HepG2 (cell line): ENCODE results near the gene CDC42SE2. TPM values are rescaled to one million over a fixed set of nuclear protein-coding genes. Genes with fewer than 3 reads are reported as not detected.

Experiments used
- ATAC-seq: fragments of 200-7000 bp; cut with Tn5 transposase; 3 replicates; pipeline ENCODE4 v1.9.1; 2020; ENCODE audit warnings: mild to moderate bottlenecking, moderate library complexity
- BruUV-seq: library from RNA; stranded (reverse); fragments of 400-500 nt; replicated peaks from 2 replicates; lab custom pipeline; 2021; lab: Mats Ljungman, UMichigan
- CTCF ChIA-PET: fragments of 300-600 bp; formaldehyde crosslinking; extraction: SDS; loops from one replicate; lab custom pipeline; 2021; ENCODE audit warnings: low total read pairs, inconsistent platforms, low intra/inter-chr PET ratio; lab: Yijun Ruan, JAX
- POLR2A ChIA-PET: fragments of 350-600 bp; sonication (Branson Sonifier 250); formaldehyde crosslinking; loops from one replicate; lab custom pipeline; 2020; ENCODE audit warnings: antibody characterized with exemption, inconsistent platforms; lab: Yijun Ruan, JAX
- DNase-seq: peaks from one replicate; pipeline ENCODE4 v3.0.0-alpha.2; 2015; ENCODE audit warnings: low spot score
- FAIRE-seq: peaks from 3 replicates; lab custom pipeline; 2011; peaks lifted over from hg19 to GRCh38; lab: Jason Lieb, UNC
- H2AFZ ChIP-seq: one replicate; pipeline ENCODE4 v1.6.1; 2011; ENCODE audit warnings: low read length, inconsistent platforms
- H3K27ac ChIP-seq: fragments of 300-600 bp; 3 replicates; pipeline ENCODE4 v1.8.0; 2011; ENCODE audit warnings: mixed run types, mild to moderate bottlenecking, mixed read lengths, low read length, inconsistent platforms; ENCODE audit not compliant: insufficient read depth; ENCODE audit errors: extremely low read length
- H3K27me3 ChIP-seq, 2 experiments: fragments of 200-600 bp in 1 of 2; 2 replicates in 1 of 2; 3 replicates in 1 of 2; pipeline versions ENCODE4 v1.6.0 to v1.8.0; 2011; ENCODE audit warnings: low read length in 2 of 2, mild to moderate bottlenecking in 2 of 2, moderate library complexity in 2 of 2, inconsistent platforms in 1 of 2; ENCODE audit not compliant: insufficient read depth in 2 of 2, control insufficient read depth in 1 of 2
- H3K36me3 ChIP-seq, 2 experiments: fragments of 200-600 bp in 1 of 2; replicated peaks in 1 of 2; 2 replicates in 1 of 2; 3 replicates in 1 of 2; pipeline versions ENCODE4 v1.5.1 to v1.8.0; 2011; ENCODE audit warnings: low read length in 2 of 2, inconsistent platforms in 1 of 2; ENCODE audit not compliant: insufficient read depth in 2 of 2, control insufficient read depth in 1 of 2
- H3K4me1 ChIP-seq: 2 replicates; pipeline ENCODE4 v1.5.1; 2012; ENCODE audit warnings: low read length, inconsistent platforms; ENCODE audit not compliant: insufficient read depth
- H3K4me2 ChIP-seq: 2 replicates; pipeline ENCODE4 v1.6.0; 2011; ENCODE audit warnings: low read depth, low read length, inconsistent platforms
- H3K4me3 ChIP-seq, 3 experiments: fragments of 200-600 bp in 1 of 3; sonication (generic), shearing (Covaris generic) in 1 of 3; replicated peaks in 1 of 3; 2 replicates each; pipeline ENCODE4 v1.5.1; 2011 to 2016; ENCODE audit warnings: low read length in 3 of 3, inconsistent platforms in 2 of 3, low read depth in 2 of 3, mild to moderate bottlenecking in 2 of 3, control low read depth in 1 of 3, mixed read lengths in 1 of 3; ENCODE audit not compliant: insufficient read depth in 1 of 3
- H3K79me2 ChIP-seq: one replicate; pipeline ENCODE4 v1.6.1; 2011; ENCODE audit warnings: low read length, inconsistent platforms; ENCODE audit not compliant: insufficient read depth
- H3K9ac ChIP-seq: 2 replicates; pipeline ENCODE4 v1.6.0; 2011; ENCODE audit warnings: mild to moderate bottlenecking, low read depth, low read length, inconsistent platforms; ENCODE audit not compliant: insufficient read depth
- H3K9me3 ChIP-seq: 2 replicates; pipeline ENCODE4 v1.5.1; 2012; ENCODE audit warnings: mild to moderate bottlenecking, low read length
- H4K20me1 ChIP-seq: 2 replicates; pipeline ENCODE4 v1.6.0; 2011; ENCODE audit warnings: inconsistent platforms, mild to moderate bottlenecking, low read length, moderate library complexity; ENCODE audit not compliant: insufficient read depth
- FOXO1 ChIP-seq: sonication (generic); formaldehyde crosslinking; IDR thresholded peaks from 2 replicates; pipeline ENCODE4 v1.4.0; 2020; ENCODE audit warnings: missing genetic modification reagents
- HMGA1 ChIP-seq: sonication (generic); formaldehyde crosslinking; conservative IDR thresholded peaks from 2 replicates; pipeline ENCODE4 v1.4.0; 2020; ENCODE audit warnings: missing genetic modification reagents
- IKZF1 ChIP-seq: fragments of 450-650 bp; IDR thresholded peaks from 2 replicates; pipeline ENCODE4 v1.7.1; 2016
- MLXIP ChIP-seq: sonication (generic); formaldehyde crosslinking; IDR thresholded peaks from 2 replicates; pipeline ENCODE4 v1.9.0; 2021; ENCODE audit warnings: missing genetic modification reagents, borderline replicate concordance
- MZF1 ChIP-seq: sonication (generic); formaldehyde crosslinking; IDR thresholded peaks from 2 replicates; pipeline ENCODE4 v1.8.1; 2023; ENCODE audit warnings: mild to moderate bottlenecking, missing genetic modification reagents, borderline replicate concordance
- RXRA ChIP-seq: sonication (generic); formaldehyde crosslinking; IDR thresholded peaks from 2 replicates; pipeline ENCODE4 v1.5.1; 2020; ENCODE audit warnings: missing genetic modification reagents
- SCMH1 ChIP-seq: sonication (generic); formaldehyde crosslinking; IDR thresholded peaks from 2 replicates; pipeline ENCODE4 v1.9.0; 2021; ENCODE audit warnings: missing genetic modification reagents, mild to moderate bottlenecking, borderline replicate concordance
- U2AF2 ChIP-seq: fragments of 200-400 bp; formaldehyde crosslinking; IDR thresholded peaks from 2 replicates; pipeline ENCODE4 v1.6.1; 2017; ENCODE audit warnings: low read depth, mild to moderate bottlenecking, low read length
- ZBTB21 ChIP-seq: sonication (generic); formaldehyde crosslinking; IDR thresholded peaks from 2 replicates; pipeline ENCODE4 v1.4.0; 2020; ENCODE audit warnings: missing genetic modification reagents
- ZFP36L2 ChIP-seq: sonication (generic); formaldehyde crosslinking; IDR thresholded peaks from 2 replicates; pipeline ENCODE4 v1.4.0; 2020; ENCODE audit warnings: missing genetic modification reagents
- ZNF160 ChIP-seq: sonication (generic); formaldehyde crosslinking; IDR thresholded peaks from 2 replicates; pipeline ENCODE4 v1.8.0; 2022; ENCODE audit warnings: mild to moderate bottlenecking, inconsistent platforms, missing genetic modification reagents
- ZNF296 ChIP-seq: sonication (generic); formaldehyde crosslinking; conservative IDR thresholded peaks from 2 replicates; pipeline ENCODE4 v1.5.0; 2020; ENCODE audit warnings: mild to moderate bottlenecking, missing genetic modification reagents
- ZNF513 ChIP-seq: sonication (generic); formaldehyde crosslinking; conservative IDR thresholded peaks from 2 replicates; pipeline ENCODE4 v1.5.0; 2020; ENCODE audit warnings: missing genetic modification reagents
- ZNF546 ChIP-seq: sonication (generic); formaldehyde crosslinking; conservative IDR thresholded peaks from 2 replicates; pipeline ENCODE4 v1.8.1; 2023; ENCODE audit warnings: mild to moderate bottlenecking, missing genetic modification reagents
- ZNF557 ChIP-seq: sonication (generic); formaldehyde crosslinking; IDR thresholded peaks from 2 replicates; pipeline ENCODE4 v1.4.0; 2020; ENCODE audit warnings: missing genetic modification reagents
- ZNF776 ChIP-seq: sonication (generic); formaldehyde crosslinking; IDR thresholded peaks from 2 replicates; pipeline ENCODE4 v1.4.0; 2020; ENCODE audit warnings: mild to moderate bottlenecking, missing genetic modification reagents
- ZSCAN31 ChIP-seq: sonication (generic); formaldehyde crosslinking; IDR thresholded peaks from 2 replicates; pipeline ENCODE4 v1.5.0; 2020; ENCODE audit warnings: low read depth, mild to moderate bottlenecking, missing genetic modification reagents
- WGBS: methylation state at CpG from one replicate; pipeline ENCODE4 v1.1.6; 2017; ENCODE audit warnings: low lambda C conversion rate; 5-methylcytosine and 5-hydroxymethylcytosine counted together
- in situ Hi-C: cut with HindIII; loops from 2 replicates; pipeline ENCODE4 v1.10.0; 2017; ENCODE audit warnings: low pct_unique_long_range_greater_than_20kb; ENCODE audit not compliant: extremely low pct_ligation_motif_present
- intact Hi-C: fragments of 100-400 bp; cut with micrococcal nuclease; formaldehyde crosslinking; loops from one replicate; pipeline ENCODE4 v1.10.0; 2022; ENCODE audit not compliant: unreplicated experiment
- polyA plus RNA-seq, 8 experiments: library from polyadenylated mRNA; depleted of rRNA in 3 of 8; stranded (reverse) in 7 of 8; unstranded in 1 of 8; fragments of >200 nt; fragmentation: Illumina TruSeq in 4 of 8; extraction: Trizol in 4 of 8; gene quantifications; 2 replicates each; pipeline versions ENCODE4 v1.2.1 to v1.2.3, GENCODE V29; 2011 to 2016; ENCODE audit warnings: low read depth in 4 of 8, missing spikeins in 1 of 8, mixed read lengths in 1 of 8; ENCODE audit not compliant: insufficient read depth in 1 of 8
- total RNA-seq, 5 experiments: library from RNA; depleted of rRNA; stranded (reverse); fragments of >200 nt; fragmentation: Illumina TruSeq; extraction: Trizol; gene quantifications; 2 replicates each; pipeline ENCODE4 v1.2.3, GENCODE V29; 2016; ENCODE audit warnings: low read depth in 1 of 5
- TF ChIP-seq, protein P1 (sequence below), 2 experiments: sonication (generic) in 1 of 2; formaldehyde crosslinking in 1 of 2; IDR thresholded peaks; 2 replicates each; pipeline versions ENCODE4 v1.4.0 to v1.6.1; 2018 to 2020; ENCODE audit warnings: missing genetic modification reagents in 2 of 2, borderline replicate concordance in 1 of 2, low read depth in 1 of 2, mild to moderate bottlenecking in 1 of 2, missing biosample characterization in 1 of 2
- TF ChIP-seq, protein P2 (sequence below): IDR thresholded peaks from 2 replicates; pipeline ENCODE4 v1.6.1; 2016; ENCODE audit warnings: missing compliant biosample characterization, missing genetic modification reagents, borderline replicate concordance

Gene CDC42SE2
- total and polyA plus RNA-seq, 2 of the 13 experiments (the other 11 are each of a cell fraction or from before 2014, with no cell fraction given) = 19.6 to 25.0 TPM

GRCh38 chr5:131254741-131255140, 9.1 kb upstream of the CDC42SE2 start:
- in situ Hi-C loops (no loop called here), intact Hi-C loops (no loop called here)
- ChIA-PET CTCF (no interaction called here), POLR2A (no interaction called here)
- no peak for TF ChIP-seq RXRA
- no peak for TF ChIP-seq ZNF776 (CRISPR knock-in tag)
- no peak for TF ChIP-seq ZNF513 (CRISPR knock-in tag)
- TF ChIP-seq HMGA1 (CRISPR knock-in tag) = no peak
- TF ChIP-seq, protein P1, sequence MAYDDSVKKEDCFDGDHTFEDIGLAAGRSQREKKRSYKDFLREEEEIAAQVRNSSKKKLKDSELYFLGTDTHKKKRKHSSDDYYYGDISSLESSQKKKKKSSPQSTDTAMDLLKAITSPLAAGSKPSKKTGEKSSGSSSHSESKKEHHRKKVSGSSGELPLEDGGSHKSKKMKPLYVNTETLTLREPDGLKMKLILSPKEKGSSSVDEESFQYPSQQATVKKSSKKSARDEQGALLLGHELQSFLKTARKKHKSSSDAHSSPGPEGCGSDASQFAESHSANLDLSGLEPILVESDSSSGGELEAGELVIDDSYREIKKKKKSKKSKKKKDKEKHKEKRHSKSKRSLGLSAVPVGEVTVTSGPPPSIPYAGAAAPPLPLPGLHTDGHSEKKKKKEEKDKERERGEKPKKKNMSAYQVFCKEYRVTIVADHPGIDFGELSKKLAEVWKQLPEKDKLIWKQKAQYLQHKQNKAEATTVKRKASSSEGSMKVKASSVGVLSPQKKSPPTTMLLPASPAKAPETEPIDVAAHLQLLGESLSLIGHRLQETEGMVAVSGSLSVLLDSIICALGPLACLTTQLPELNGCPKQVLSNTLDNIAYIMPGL (CRISPR knock-in tag; IDR thresholded peaks at IDR 0.05; ENCODE audit: borderline replicate concordance in 1 of 2, low read depth in 1 of 2) = no peak
- TF ChIP-seq ZNF296 (CRISPR knock-in tag) = no peak
- TF ChIP-seq ZNF557 (CRISPR knock-in tag) = no peak
- no peak for TF ChIP-seq U2AF2
- no peak for TF ChIP-seq FOXO1
- no peak for TF ChIP-seq ZFP36L2
- TF ChIP-seq SCMH1 (CRISPR knock-in tag) = no peak
- no peak for TF ChIP-seq ZNF160
- no peak for TF ChIP-seq ZNF546 (CRISPR knock-in tag)
- no peak for TF ChIP-seq MLXIP
- no peak for TF ChIP-seq IKZF1
- TF ChIP-seq ZBTB21 = no peak
- TF ChIP-seq MZF1 = no peak
- TF ChIP-seq, protein P2, sequence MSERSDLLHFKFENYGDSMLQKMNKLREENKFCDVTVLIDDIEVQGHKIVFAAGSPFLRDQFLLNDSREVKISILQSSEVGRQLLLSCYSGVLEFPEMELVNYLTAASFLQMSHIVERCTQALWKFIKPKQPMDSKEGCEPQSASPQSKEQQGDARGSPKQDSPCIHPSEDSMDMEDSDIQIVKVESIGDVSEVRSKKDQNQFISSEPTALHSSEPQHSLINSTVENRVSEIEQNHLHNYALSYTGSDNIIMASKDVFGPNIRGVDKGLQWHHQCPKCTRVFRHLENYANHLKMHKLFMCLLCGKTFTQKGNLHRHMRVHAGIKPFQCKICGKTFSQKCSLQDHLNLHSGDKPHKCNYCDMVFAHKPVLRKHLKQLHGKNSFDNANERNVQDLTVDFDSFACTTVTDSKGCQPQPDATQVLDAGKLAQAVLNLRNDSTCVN = no peak
- no peak for TF ChIP-seq ZSCAN31 (CRISPR knock-in tag)
- no peak overlapping the region for H3K27ac ChIP-seq
- H3K4me2 ChIP-seq = no peak overlapping the region
- peaks cover 14% of the 10 kb centered on the region for H3K4me1 ChIP-seq
- H3K4me3 ChIP-seq = no peak overlapping the region
- no peaks in the 10 kb centered on the region for H3K9me3 ChIP-seq
- WGBS = 59% methylated on average over 2 of the region's 2 CpGs
- ATAC-seq (no peak), FAIRE-seq (no peak), DNase-seq (no peak)
- H3K9ac ChIP-seq = no peak overlapping the region
- no peaks in the 10 kb centered on the region for H3K79me2 ChIP-seq
- H2AFZ ChIP-seq = no peak overlapping the region
- H3K27me3 ChIP-seq = no peaks in the 10 kb centered on the region; a peak in 1 of 5 replicates
- BruUV-seq = no TSS peak
- no peaks in the 10 kb centered on the region for H3K36me3 ChIP-seq
- no peaks in the 10 kb centered on the region for H4K20me1 ChIP-seq
